Measurements from ENCODE around the gene VEPH1.

VEPH1 gene

DNA sequence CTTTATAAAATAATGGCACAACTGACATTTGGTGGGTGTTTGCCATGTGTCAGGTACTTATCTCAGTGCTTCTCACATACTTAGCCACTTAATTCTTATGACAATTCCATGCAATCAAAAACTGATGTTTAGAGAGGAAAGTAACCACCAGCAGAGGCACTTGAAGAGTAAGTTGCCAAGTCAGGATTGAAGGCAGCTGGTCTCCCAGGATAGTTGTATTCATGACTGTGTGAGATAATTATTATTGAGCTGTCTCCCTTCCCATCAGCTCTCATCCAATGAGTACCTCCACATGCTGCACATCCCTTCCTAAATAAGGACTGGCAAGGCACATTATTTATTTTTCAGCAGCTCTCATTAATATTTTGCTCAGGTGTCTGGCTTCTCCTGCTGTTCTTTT is 4.8 kb downstream of the VEPH1 start:
- no peak for DNase-seq (ENCODE audit: low read depth in 2 of 2)
- TF ChIP-seq, protein P1, sequence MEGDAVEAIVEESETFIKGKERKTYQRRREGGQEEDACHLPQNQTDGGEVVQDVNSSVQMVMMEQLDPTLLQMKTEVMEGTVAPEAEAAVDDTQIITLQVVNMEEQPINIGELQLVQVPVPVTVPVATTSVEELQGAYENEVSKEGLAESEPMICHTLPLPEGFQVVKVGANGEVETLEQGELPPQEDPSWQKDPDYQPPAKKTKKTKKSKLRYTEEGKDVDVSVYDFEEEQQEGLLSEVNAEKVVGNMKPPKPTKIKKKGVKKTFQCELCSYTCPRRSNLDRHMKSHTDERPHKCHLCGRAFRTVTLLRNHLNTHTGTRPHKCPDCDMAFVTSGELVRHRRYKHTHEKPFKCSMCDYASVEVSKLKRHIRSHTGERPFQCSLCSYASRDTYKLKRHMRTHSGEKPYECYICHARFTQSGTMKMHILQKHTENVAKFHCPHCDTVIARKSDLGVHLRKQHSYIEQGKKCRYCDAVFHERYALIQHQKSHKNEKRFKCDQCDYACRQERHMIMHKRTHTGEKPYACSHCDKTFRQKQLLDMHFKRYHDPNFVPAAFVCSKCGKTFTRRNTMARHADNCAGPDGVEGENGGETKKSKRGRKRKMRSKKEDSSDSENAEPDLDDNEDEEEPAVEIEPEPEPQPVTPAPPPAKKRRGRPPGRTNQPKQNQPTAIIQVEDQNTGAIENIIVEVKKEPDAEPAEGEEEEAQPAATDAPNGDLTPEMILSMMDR (IDR thresholded peaks at IDR 0.05; ENCODE audit: low read depth, low read length) = no peak
- H3K4me3 ChIP-seq (replicated peaks in 1 of 2; ENCODE audit: low read depth in 2 of 2, low read length in 2 of 2) = no peak overlapping the region

DNA sequence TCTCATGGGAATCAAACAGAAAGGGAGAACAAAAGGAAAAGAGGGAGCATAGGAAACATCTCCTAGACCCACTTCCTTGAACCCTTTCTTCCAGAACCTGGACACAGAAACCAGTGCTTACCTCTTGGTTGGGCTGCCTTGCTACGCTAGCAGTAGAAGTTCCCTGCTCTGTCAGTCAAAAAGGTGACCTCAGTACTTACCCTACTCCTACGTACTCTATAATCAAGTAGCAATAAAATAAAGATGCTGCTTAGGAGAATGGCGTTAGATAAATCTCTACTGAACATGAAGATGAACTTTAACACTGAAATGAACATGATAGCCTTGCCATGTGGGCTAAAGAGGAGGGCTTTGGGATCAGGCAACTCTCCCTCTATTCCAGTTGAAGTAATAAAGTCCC is 7.4 kb downstream of the VEPH1 start:
- no peak for DNase-seq (ENCODE audit: low read depth in 2 of 2)
- TF ChIP-seq, protein P1 (IDR thresholded peaks at IDR 0.05; ENCODE audit: low read depth, low read length) = no peak
- no peak overlapping the region for H3K4me3 ChIP-seq (replicated peaks in 1 of 2; ENCODE audit: low read depth in 2 of 2, low read length in 2 of 2)

GRCh38 chr3:157494581-157495281 is 8.5 kb downstream of the VEPH1 start:
- H3K4me3 ChIP-seq (replicated peaks in 1 of 2; ENCODE audit: low read depth in 2 of 2, low read length in 2 of 2) = no peak overlapping the region
- DNase-seq (ENCODE audit: low read depth in 2 of 2) = peak in 1 of 2 donors; percentile 51
- TF ChIP-seq, protein P1 (IDR thresholded peaks at IDR 0.05; ENCODE audit: low read depth, low read length) = no peak

DNA sequence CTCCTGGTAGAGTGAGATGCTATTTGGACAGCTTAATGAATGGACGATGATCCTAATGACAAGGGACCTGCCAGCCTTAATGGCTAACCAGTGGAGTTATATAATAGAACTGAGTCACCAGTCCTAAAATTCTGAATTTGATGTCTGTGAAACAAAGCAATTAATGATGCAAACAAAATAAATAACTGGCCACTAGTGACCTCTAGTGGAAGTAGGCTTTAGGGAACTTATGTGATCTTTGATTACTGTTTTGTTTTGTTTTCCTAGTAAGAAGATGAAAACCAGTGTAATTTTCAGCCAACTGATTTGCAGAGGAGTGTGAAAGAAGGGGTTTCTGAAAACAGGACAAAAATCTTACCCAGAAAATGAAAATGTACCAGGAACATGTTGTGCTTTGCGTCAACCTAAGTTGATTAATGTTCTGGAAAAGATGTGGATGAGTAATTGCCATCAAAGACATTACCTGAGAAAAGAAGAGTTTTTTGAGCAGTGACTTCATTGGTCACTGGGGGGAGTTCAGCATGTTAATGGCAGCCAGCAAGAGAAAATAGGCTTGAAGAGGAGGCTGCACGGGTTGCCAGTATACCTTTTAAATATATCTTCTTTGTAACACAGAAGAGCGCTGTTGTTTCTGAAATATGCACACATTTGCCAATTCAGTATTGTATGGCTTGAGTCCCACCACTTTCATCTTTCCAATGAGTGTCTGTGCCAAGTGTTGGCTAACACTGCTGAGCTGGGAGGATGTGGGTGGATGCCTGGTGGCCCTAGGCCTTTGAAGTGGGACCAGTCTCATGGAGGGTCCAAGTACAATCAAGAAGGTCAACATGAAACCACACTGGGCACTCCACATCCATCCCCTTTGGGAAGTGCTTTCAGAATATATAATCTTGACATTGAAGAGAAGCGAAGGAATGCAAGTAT is 9.3 kb downstream of the VEPH1 start:
- no peak overlapping the region for H3K4me3 ChIP-seq (replicated peaks in 1 of 2; ENCODE audit: low read depth in 2 of 2, low read length in 2 of 2)
- peak; percentile 82 to 85 for DNase-seq (ENCODE audit: low read depth in 2 of 2)
- TF ChIP-seq, protein P1 (IDR thresholded peaks at IDR 0.05; ENCODE audit: low read depth, low read length) = peak; percentile 50

DNA sequence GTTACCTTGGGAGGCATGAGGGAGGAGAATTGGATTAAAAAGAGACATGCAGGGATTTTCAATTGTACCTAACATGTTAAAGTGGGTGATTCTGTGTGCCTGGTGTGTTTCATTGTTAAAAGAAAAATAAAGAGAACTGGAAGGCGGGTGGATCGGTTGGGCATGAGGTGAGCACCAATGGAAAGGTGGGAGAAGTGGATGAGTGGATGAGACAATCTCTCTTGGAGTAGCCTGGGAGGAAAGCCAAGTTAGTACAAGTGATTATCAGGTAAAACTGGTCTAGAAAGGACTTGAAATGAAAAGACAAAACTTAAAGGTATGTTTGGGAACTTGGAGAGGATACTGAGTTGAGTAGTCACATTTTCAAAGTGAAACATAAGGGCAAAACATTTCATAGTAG is 12.1 kb downstream of the VEPH1 start:
- H3K4me3 ChIP-seq (replicated peaks in 1 of 2; ENCODE audit: low read depth in 2 of 2, low read length in 2 of 2) = no peak overlapping the region
- no peak for DNase-seq (ENCODE audit: low read depth in 2 of 2)
- TF ChIP-seq, protein P1 (IDR thresholded peaks at IDR 0.05; ENCODE audit: low read depth, low read length) = no peak

DNA sequence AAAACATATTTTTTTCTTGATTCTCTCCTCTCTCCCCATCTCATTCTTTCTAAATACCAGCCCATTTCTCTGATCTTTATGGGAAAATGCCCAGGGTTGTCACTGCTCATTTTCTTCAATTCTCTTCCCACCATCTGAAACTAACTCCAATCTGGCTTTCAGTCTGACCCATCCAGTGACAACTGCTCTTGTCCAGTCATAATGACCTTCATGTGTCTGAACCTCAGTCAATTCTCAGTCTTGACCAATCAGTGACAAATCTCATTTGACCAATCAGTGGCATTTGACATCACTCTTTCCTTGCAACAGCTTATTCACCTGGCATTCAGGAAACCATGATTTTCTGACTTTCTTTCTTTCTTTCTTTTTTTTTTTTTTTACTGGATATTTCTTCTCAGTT is 15.1 kb downstream of the VEPH1 start:
- DNase-seq (ENCODE audit: low read depth in 2 of 2) = peak in 1 of 2 donors; percentile 36
- TF ChIP-seq, protein P1 (IDR thresholded peaks at IDR 0.05; ENCODE audit: low read depth, low read length) = no peak

More for the DNA sequence above, 15.1 kb downstream of the VEPH1 start:
- H3K4me3 ChIP-seq (replicated peaks in 1 of 2; ENCODE audit: low read depth in 2 of 2, low read length in 2 of 2) = no peak overlapping the region
